ENCODE data around the gene RSPO3. TPM values are rescaled to one million over a fixed set of nuclear protein-coding genes. Genes with fewer than 3 reads are reported as not detected.
A peak's percentile ranks its signal among the peaks of the same experiment; 100 is the strongest.
"Not testable (repeated sequence)": the region's sequence is repeated elsewhere in the genome, so short reads cannot be mapped to it uniquely, and the experiment has no call there.

RSPO3 gene
- total RNA-seq, 2 donors from 2014 or later = 1.6 to 7.3 TPM

- Histone ChIP-seq H3K27ac (no peak overlapping the region), H3K27me3 (no peaks in the 10 kb centered on the region), H3K9me3 (no peaks in the 10 kb centered on the region), H3K4me1 (no peaks in the 10 kb centered on the region), H3K4me3 (no peak overlapping the region), H3K36me3 (replicated peaks in 1 of 2; ENCODE audit: insufficient read depth in 1 of 2, low read depth in 2 of 2) (no peaks in the 10 kb centered on the region)
- intact Hi-C loops (cut with DNase I) = no loop called here
- DNase-seq = no peak
- TF ChIP-seq CTCF (IDR thresholded peaks at IDR 0.05) = no peak
- no peak for TF ChIP-seq POLR2A (IDR thresholded peaks at IDR 0.05)
- WGBS, 2 donors = 58 to 66% methylated on average over 5 of the region's 5 CpGs
- no peak for ATAC-seq
Observed at GRCh38 chr6:127096167-127096566, 22.3 kb upstream of the RSPO3 start.

- WGBS, 2 donors = 78 to 80% methylated on average over 5 of the region's 5 CpGs
- ATAC-seq; H3K27ac ChIP-seq; H3K9me3 ChIP-seq; H3K4me1 ChIP-seq; H3K36me3 ChIP-seq (replicated peaks in 1 of 2; ENCODE audit: insufficient read depth in 1 of 2, low read depth in 2 of 2); intact Hi-C loops (cut with DNase I); H3K27me3 ChIP-seq; H3K4me3 ChIP-seq; DNase-seq: not testable (repeated sequence)
Observed at GRCh38 chr6:127097442-127097841, 21.0 kb upstream of the RSPO3 start.

- ATAC-seq = peak; percentile 12
- WGBS, 2 donors = 32 to 34% methylated on average over 3 of the region's 3 CpGs
Observed at GRCh38 chr6:127100510-127101140, 17.8 kb upstream of the RSPO3 start.

GRCh38 chr6:127102299-127102698, 16.2 kb upstream of the RSPO3 start:
- H3K36me3 ChIP-seq (replicated peaks in 1 of 2; ENCODE audit: insufficient read depth in 1 of 2, low read depth in 2 of 2) = no peaks in the 10 kb centered on the region
- TF ChIP-seq POLR2A (IDR thresholded peaks at IDR 0.05) = no peak
- TF ChIP-seq CTCF (IDR thresholded peaks at IDR 0.05) = no peak
- intact Hi-C loops (cut with DNase I) = no loop called here
- no peak overlapping the region for H3K4me3 ChIP-seq
- ATAC-seq (peak; percentile 38), DNase-seq (no peak)
- no peaks in the 10 kb centered on the region for H3K9me3 ChIP-seq
- WGBS, 2 donors = 9 to 20% methylated on average over 2 of the region's 2 CpGs
- H3K27me3 ChIP-seq = no peaks in the 10 kb centered on the region
- H3K27ac ChIP-seq = no peak overlapping the region
- H3K4me1 ChIP-seq = no peaks in the 10 kb centered on the region

More at GRCh38 chr6:127100510-127101140, 17.8 kb upstream of the RSPO3 start:
- no peaks in the 10 kb centered on the region for H3K36me3 ChIP-seq (replicated peaks in 1 of 2; ENCODE audit: insufficient read depth in 1 of 2, low read depth in 2 of 2)
- H3K27ac ChIP-seq = no peak overlapping the region
- H3K9me3 ChIP-seq = no peaks in the 10 kb centered on the region
- H3K4me3 ChIP-seq = no peak overlapping the region
- no peaks in the 10 kb centered on the region for H3K27me3 ChIP-seq
- DNase-seq = no peak
- no peaks in the 10 kb centered on the region for H3K4me1 ChIP-seq
- intact Hi-C loops (cut with DNase I) = no loop called here
- TF ChIP-seq CTCF (IDR thresholded peaks at IDR 0.05) = peak in 2 of 7 experiments; percentile 3 to 7
- no peak for TF ChIP-seq POLR2A (IDR thresholded peaks at IDR 0.05)

- 87 to 89% methylated on average over 3 of the region's 3 CpGs for whole genome bisulfite sequencing, 2 donors
- ATAC-seq (no peak), DNase-seq (no peak)
- Histone ChIP-seq H3K27ac (no peak overlapping the region), H3K9me3 (no peaks in the 10 kb centered on the region), H3K36me3 (replicated peaks in 1 of 2; ENCODE audit: insufficient read depth in 1 of 2, low read depth in 2 of 2) (no peaks in the 10 kb centered on the region), H3K4me1 (no peaks in the 10 kb centered on the region), H3K27me3 (no peaks in the 10 kb centered on the region), H3K4me3 (no peak overlapping the region)
- intact Hi-C loops (cut with DNase I) = no loop called here
- TF ChIP-seq POLR2A (IDR thresholded peaks at IDR 0.05) (no peak), CTCF (IDR thresholded peaks at IDR 0.05) (no peak)
Observed at GRCh38 chr6:127102859-127103258, 15.6 kb upstream of the RSPO3 start.
